Heart right ventricle (tissue), 16 donors: ENCODE data around the gene HSD17B2. TPM values are rescaled to one million over a fixed set of nuclear protein-coding genes. Genes with fewer than 3 reads are reported as not detected.
"Not testable (repeated sequence)": the region's sequence is repeated elsewhere in the genome, so short reads cannot be mapped to it uniquely, and the experiment has no call there.

Experiments
- ATAC-seq, 8 donors: fragments of 200-7000 bp; cut with Tn5 transposase; one replicate each; pipeline ENCODE4 v1.9.1; 2020; ENCODE audit warnings: mild to moderate bottlenecking in 8 of 8, moderate library complexity in 8 of 8, moderate number of reproducible peaks in 1 of 8
- DNase-seq, 2 donors: peaks; one replicate each; pipeline ENCODE4 v3.0.0-alpha.2; 2020
- H3K27ac ChIP-seq, 10 donors: fragments of 200-600 bp; sonication (generic) in 2 of 10; one replicate each; pipeline versions ENCODE4 v1.5.0 to v1.8.0; 2020 to 2022; ENCODE audit warnings: mild to moderate bottlenecking in 3 of 10
- H3K27me3 ChIP-seq, 7 donors: fragments of 200-600 bp; one replicate each; pipeline ENCODE4 v1.8.0; 2021 to 2022; ENCODE audit warnings: mild to moderate bottlenecking in 2 of 7
- H3K36me3 ChIP-seq, 9 donors: fragments of 200-600 bp; sonication (generic) in 1 of 9; one replicate each; pipeline versions ENCODE4 v1.5.0 to v1.8.0; 2020 to 2022; ENCODE audit warnings: mild to moderate bottlenecking in 2 of 9
- H3K4me1 ChIP-seq, 9 donors: fragments of 200-600 bp; sonication (generic) in 1 of 9; one replicate each; pipeline versions ENCODE4 v1.5.0 to v1.8.0; 2020 to 2022; ENCODE audit warnings: mild to moderate bottlenecking in 4 of 9
- H3K4me3 ChIP-seq, 10 donors: fragments of 200-600 bp; sonication (generic) in 2 of 10; one replicate each; pipeline versions ENCODE4 v1.5.0 to v1.8.0; 2020 to 2022; ENCODE audit warnings: mild to moderate bottlenecking in 7 of 10, moderate library complexity in 2 of 10
- H3K9me3 ChIP-seq, 11 donors: fragments of 200-600 bp in 10 of 11; sonication (generic) in 2 of 11; one replicate each; pipeline versions ENCODE4 v1.5.0 to v1.8.0; 2013 to 2022; ENCODE audit warnings: mild to moderate bottlenecking in 2 of 11, control low read depth in 1 of 11, moderate library complexity in 1 of 11
- WGBS, 2 donors: extraction: QIAGEN DNeasy Blood & Tissue Kit; methylation state at CpG; one replicate each; pipeline ENCODE4 v1.1.7; 2013; ENCODE audit warnings: inconsistent platforms in 1 of 2; 5-methylcytosine and 5-hydroxymethylcytosine counted together
- intact Hi-C, 10 donors: fragments of 100-400 bp; cut with DNase I; formaldehyde crosslinking; loops; one replicate each; pipeline versions ENCODE4 v1.11.1 to v1.14.2; 2022
- polyA plus RNA-seq, 2 donors: library from polyadenylated mRNA; stranded (reverse); fragments of 200-250 nt; gene quantifications; one replicate each; pipeline ENCODE4 v1.2.3, GENCODE V29; 2013
- total RNA-seq, 10 donors: library from RNA; stranded (reverse); fragmentation: NEBNext Ultra II Directional in 3 of 10; extraction: Animal tissue kit (Norgen Biotek cat#: 25700) in 3 of 10; gene quantifications; one replicate each; pipeline versions ENCODE4 v1.2.1 to v1.2.4, GENCODE V29; 2021 to 2023
- TF ChIP-seq, protein P1 (sequence below), 9 donors: fragments of 200-600 bp; sonication (generic) in 2 of 9; IDR thresholded peaks; one replicate each; pipeline versions ENCODE4 v1.5.0 to v1.8.0; 2021 to 2022; ENCODE audit warnings: antibody characterized with exemption in 9 of 9, mild to moderate bottlenecking in 5 of 9, moderate library complexity in 1 of 9
- donor health status: Arrhythmogenic right ventricular cardiomyopathy.
- donor health status: ischemic (EF 13 %, LVEDD 7.1; RV severe dilation, severe dysfunction).
- donor health status: healthy with polysubstance abuse.
- donor health status: DM: no; HTN: yes; CAD: no.
- donor health status: DM: no; HTN: no; CAD: no.
- donor health status: ischemic (EF 25% LVEDD 6.9; RV normal size, moderate dysfunction).
- donor health status: ischemic (EF 25% LVEDD 5.7; RV mildly dilated, moderate dysfunction).
- donor health status: healthy.
- donor health status: DM: yes; HTN: yes; CAD: no.
- donor health status: Ischemic cardiomyopathy.
- donor health status: ischemic (EF 35%, LVEDD 5.7; RV mildly dilated, moderate dysfunction).
- donor health status: nonischemic (EF 11% LVEDD 7.7; RV severe dilation, severe dysfunction).
- donor health status: DM: yes; HTN: yes; CAD: no.
- donor health status: PGD.
- donor health status: ischemic (EF 29% LVEDD 5.4; RV normal size, mild dysfunction).
- donor health status: nonischemic (EF 23%, LVEDD 6.1; RV moderate dilation, normal function).

The HSD17B2 gene
- total and polyA plus RNA-seq, 12 donors, result 0.03 TPM; not detected in 11

- Histone ChIP-seq H3K27ac (no peak overlapping the region), H3K9me3 (peaks cover 0 to 23% (median 7%) of the 10 kb centered on the region in 11 donors), H3K36me3 (no peaks in the 10 kb centered on the region), H3K4me1 (peaks cover 0 to 24% (median 4%) of the 10 kb centered on the region in 9 donors), H3K4me3 (no peak overlapping the region), H3K27me3 (peaks cover 0 to 26% (median 6%) of the 10 kb centered on the region in 7 donors)
- ATAC-seq (no peak), DNase-seq (no peak)
- TF ChIP-seq, protein P1, sequence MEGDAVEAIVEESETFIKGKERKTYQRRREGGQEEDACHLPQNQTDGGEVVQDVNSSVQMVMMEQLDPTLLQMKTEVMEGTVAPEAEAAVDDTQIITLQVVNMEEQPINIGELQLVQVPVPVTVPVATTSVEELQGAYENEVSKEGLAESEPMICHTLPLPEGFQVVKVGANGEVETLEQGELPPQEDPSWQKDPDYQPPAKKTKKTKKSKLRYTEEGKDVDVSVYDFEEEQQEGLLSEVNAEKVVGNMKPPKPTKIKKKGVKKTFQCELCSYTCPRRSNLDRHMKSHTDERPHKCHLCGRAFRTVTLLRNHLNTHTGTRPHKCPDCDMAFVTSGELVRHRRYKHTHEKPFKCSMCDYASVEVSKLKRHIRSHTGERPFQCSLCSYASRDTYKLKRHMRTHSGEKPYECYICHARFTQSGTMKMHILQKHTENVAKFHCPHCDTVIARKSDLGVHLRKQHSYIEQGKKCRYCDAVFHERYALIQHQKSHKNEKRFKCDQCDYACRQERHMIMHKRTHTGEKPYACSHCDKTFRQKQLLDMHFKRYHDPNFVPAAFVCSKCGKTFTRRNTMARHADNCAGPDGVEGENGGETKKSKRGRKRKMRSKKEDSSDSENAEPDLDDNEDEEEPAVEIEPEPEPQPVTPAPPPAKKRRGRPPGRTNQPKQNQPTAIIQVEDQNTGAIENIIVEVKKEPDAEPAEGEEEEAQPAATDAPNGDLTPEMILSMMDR (IDR thresholded peaks at IDR 0.05), result no peak
- 90 to 91% methylated on average over 2 of the region's 2 CpGs for WGBS, 2 donors
- intact Hi-C loops, result no loop called here
These were observed 27.9 kb upstream of the HSD17B2 start for GRCh38 chr16:82007189-82007588.

DNA sequence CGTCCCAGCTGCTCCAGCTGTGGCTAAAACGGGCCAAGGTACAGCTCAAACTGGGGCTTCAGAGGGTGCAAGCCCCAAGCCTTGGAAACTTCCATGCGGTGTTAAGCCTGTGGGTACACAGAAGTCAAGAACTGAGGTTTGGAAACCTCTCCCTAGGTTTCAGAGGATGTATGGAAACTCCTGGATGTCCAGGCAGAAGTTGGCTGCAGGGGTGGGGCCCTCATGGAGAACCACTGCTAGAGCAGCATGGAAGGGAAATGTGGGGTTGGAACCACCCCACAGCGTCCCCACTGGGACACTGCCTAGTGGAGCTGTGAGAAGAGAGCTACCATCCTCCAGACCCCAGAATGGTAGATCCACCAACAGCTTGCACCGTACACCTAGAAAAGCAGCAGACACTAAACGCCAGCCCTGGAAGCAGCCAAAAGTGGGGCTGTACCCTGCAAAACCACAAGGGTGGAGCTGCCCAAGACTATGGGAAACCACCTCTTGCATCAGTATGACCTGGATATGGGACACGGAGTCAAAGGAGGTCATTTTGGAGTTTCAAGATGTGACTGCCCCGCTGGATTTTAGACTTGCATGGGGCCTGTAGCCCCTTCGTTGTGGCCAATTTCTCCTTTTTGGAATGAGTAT lies 26.0 kb upstream of the HSD17B2 start:
- intact Hi-C loops, result no loop called here
- Histone ChIP-seq H3K27me3 (peaks cover 0 to 27% (median 9%) of the 10 kb centered on the region in 7 donors), H3K27ac (no peak overlapping the region), H3K36me3 (no peaks in the 10 kb centered on the region), H3K4me1 (peaks cover 0 to 19% (median 4%) of the 10 kb centered on the region in 9 donors), H3K9me3 (peaks cover 0 to 23% (median 7%) of the 10 kb centered on the region in 11 donors), H3K4me3 (no peak overlapping the region)
- TF ChIP-seq, protein P1 (IDR thresholded peaks at IDR 0.05), result no peak
- ATAC-seq (no peak), DNase-seq (no peak)
- 92 to 93% methylated on average over 9 of the region's 9 CpGs for WGBS, 2 donors

GRCh38 chr16:82009789-82010188 lies 25.3 kb upstream of the HSD17B2 start:
- 87 to 91% methylated on average over 4 of the region's 4 CpGs for WGBS, 2 donors
- H3K36me3 ChIP-seq, intact Hi-C loops, H3K27ac ChIP-seq, DNase-seq, H3K4me3 ChIP-seq, ATAC-seq: not testable (repeated sequence)
- Histone ChIP-seq H3K27me3 (peaks cover 0 to 27% (median 9%) of the 10 kb centered on the region in 7 donors), H3K4me1 (peaks cover 0 to 12% (median 0%) of the 10 kb centered on the region in 9 donors), H3K9me3 (peaks cover 0 to 26% (median 11%) of the 10 kb centered on the region in 11 donors)

DNA sequence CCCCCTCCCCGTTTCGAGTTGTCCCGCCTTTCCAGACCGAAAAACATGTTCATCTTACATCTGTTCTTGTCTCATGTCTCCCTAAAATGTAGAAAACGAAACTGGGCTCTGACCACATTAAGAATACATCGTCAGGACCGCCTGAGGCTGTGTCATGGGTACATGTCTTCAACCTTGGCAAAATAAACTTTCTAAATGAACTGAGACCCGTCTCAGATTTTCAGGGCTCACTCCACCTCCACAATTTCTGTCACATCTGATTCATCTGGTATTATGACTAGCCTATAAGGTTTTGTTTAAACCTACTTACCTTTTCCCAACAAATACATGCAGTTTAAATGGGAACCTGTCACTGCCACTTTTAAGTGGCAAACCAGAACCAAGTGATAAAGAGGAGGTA lies 24.4 kb upstream of the HSD17B2 start:
- Histone ChIP-seq H3K9me3 (peaks cover 0 to 34% (median 18%) of the 10 kb centered on the region in 11 donors), H3K27me3 (peaks cover 0 to 27% (median 9%) of the 10 kb centered on the region in 7 donors), H3K4me1 (peaks cover 0 to 8% (median 0%) of the 10 kb centered on the region in 9 donors), H3K27ac (peak overlapping the region in 1 of 10 donors; percentile 14), H3K4me3 (peak overlapping the region in 8 of 10 donors; percentile 22 to 50 (median 46)), H3K36me3 (no peaks in the 10 kb centered on the region)
- 87 to 92% methylated on average over 8 of the region's 8 CpGs for WGBS, 2 donors
- ATAC-seq (no peak), DNase-seq (no peak)
- TF ChIP-seq, protein P1 (IDR thresholded peaks at IDR 0.05), result no peak
- intact Hi-C loops, result no loop called here

GRCh38 chr16:82011199-82011641 lies 23.8 kb upstream of the HSD17B2 start, which contains the start of gene SDR42E1:
TSS of gene SDR42E1 (minus strand) at chr16:82011470. CDS start at chr16:82000858, 10,612 bp downstream.
- Histone ChIP-seq H3K9me3 (peaks cover 0 to 38% (median 18%) of the 10 kb centered on the region in 11 donors), H3K4me1 (peaks cover 0 to 7% (median 0%) of the 10 kb centered on the region in 9 donors), H3K27me3 (peaks cover 0 to 27% (median 9%) of the 10 kb centered on the region in 7 donors), H3K36me3 (no peaks in the 10 kb centered on the region), H3K27ac (peak within 1 kb of the TSS in 1 of 10 donors; percentile 14), H3K4me3 (peak within 1 kb of the TSS in 8 of 10 donors; percentile 22 to 50 (median 46))
- WGBS, 2 donors, result 12 to 21% methylated on average over 32 of the region's 32 CpGs
- DNase-seq (no peak), ATAC-seq (peak in 3 of 8 donors; percentile 25 to 67 (median 33))
- TF ChIP-seq, protein P1 (IDR thresholded peaks at IDR 0.05), result no peak
- intact Hi-C loops, result no loop called here
